ENCODE data around the gene NTN5. TPM values are rescaled to one million over a fixed set of nuclear protein-coding genes. Genes with fewer than 3 reads are reported as not detected.

The NTN5 gene
- total and polyA plus RNA-seq, 2 of the 4 experiments (the other 2 are of a cell fraction) = 0.19 TPM; not detected in 1

DNA sequence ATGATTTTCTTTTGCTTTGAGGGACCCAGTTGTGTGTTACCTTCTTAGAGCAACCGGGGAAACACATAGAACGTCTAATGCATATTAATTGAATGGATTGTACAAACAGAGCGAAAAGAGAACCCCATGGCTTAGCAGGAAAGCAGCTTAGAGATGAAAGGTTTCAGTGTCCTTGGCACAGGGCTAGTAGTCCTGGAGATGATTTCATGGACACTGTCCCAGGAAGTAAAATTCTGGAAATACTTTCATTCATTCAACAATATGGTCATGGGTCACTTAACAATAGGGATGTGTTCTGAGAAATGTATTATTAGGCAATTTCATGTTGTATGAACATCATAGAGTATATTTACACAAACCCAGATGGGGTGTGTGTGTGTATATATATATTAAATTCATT is 13.3 kb upstream of the NTN5 start:
- no peak overlapping the region for H2AFZ ChIP-seq (replicated peaks; ENCODE audit: low read length, poor library complexity)
- H3K18ac ChIP-seq (ENCODE audit: low read depth, low read length) = no peak overlapping the region
- no peak overlapping the region for H4K91ac ChIP-seq (ENCODE audit: insufficient read depth, low read depth, low read length)
- ChIA-PET POLR2A (ENCODE audit: unreplicated experiment) (no interaction called here), CTCF (no interaction called here)
- H3K4me1 ChIP-seq (ENCODE audit: control insufficient read depth, insufficient read depth, low read length) = no peaks in the 10 kb centered on the region
- no peak overlapping the region for H3K4me2 ChIP-seq (ENCODE audit: low read depth, low read length)
- no peak overlapping the region for H2AK9ac ChIP-seq (replicated peaks; ENCODE audit: low read depth, low read length, poor library complexity)
- DNase-seq (no peak), ATAC-seq (ENCODE audit: low read depth) (no peak)
- no peaks in the 10 kb centered on the region for H3K79me1 ChIP-seq (ENCODE audit: low read depth in 1 of 2, low read length in 2 of 2)
- H3K23ac ChIP-seq (ENCODE audit: low read depth, low read length) = no peak overlapping the region
- H3K36me3 ChIP-seq (ENCODE audit: control insufficient read depth, insufficient read depth, low read length) = no peaks in the 10 kb centered on the region
- H3K56ac ChIP-seq (ENCODE audit: extremely low read depth, insufficient read depth, low read length) = no peak overlapping the region
- peaks cover 8% of the 10 kb centered on the region for H3K27me3 ChIP-seq (ENCODE audit: control insufficient read depth, insufficient read depth, low read length)
- H2BK5ac ChIP-seq (ENCODE audit: low read depth, low read length, poor library complexity, severe bottlenecking) = no peak overlapping the region
- in situ Hi-C loops (cut with MboI; ENCODE audit: low sequenced_read_pairs) = no loop called here
- no peak overlapping the region for H4K5ac ChIP-seq (ENCODE audit: low read depth, low read length)
- no peak overlapping the region for H3K4ac ChIP-seq (ENCODE audit: low read depth, low read length)
- WGBS, 2 experiments (ENCODE audit: extremely low coverage in 2 of 2, insufficient read length in 1 of 2) = no CpG with 5 or more reads among the region's 3 CpGs
- no peak overlapping the region for H3K9ac ChIP-seq (ENCODE audit: low read depth, low read length)
- no peak overlapping the region for H2BK15ac ChIP-seq (ENCODE audit: low read depth, low read length)
- no peak overlapping the region for H4K8ac ChIP-seq (ENCODE audit: low read depth in 2 of 2, low read length in 2 of 2)
- H2BK120ac ChIP-seq (ENCODE audit: low read depth, low read length) = no peak overlapping the region
- intact Hi-C loops (cut with micrococcal nuclease) = no loop called here
- dilution Hi-C loops (cut with HindIII; ENCODE audit: low sequenced_read_pairs, unreplicated experiment) = no loop called here
- H3K27ac ChIP-seq (ENCODE audit: insufficient read depth, low read length) = no peak overlapping the region
- no peak overlapping the region for H3K4me3 ChIP-seq (ENCODE audit: insufficient read depth, low read depth, low read length)
- no peak overlapping the region for H3K14ac ChIP-seq (replicated peaks; ENCODE audit: low read depth, low read length)
- H2AK5ac ChIP-seq (ENCODE audit: low read depth, low read length) = no peak overlapping the region
- H2BK20ac ChIP-seq (ENCODE audit: low read depth, low read length) = no peak overlapping the region
- H3K9me3 ChIP-seq (ENCODE audit: control insufficient read depth, insufficient read depth, low read length) = no peaks in the 10 kb centered on the region
- TF ChIP-seq MAFK (IDR thresholded peaks at IDR 0.05; ENCODE audit: low read depth, low read length) (no peak), BHLHE40 (IDR thresholded peaks at IDR 0.05; ENCODE audit: low read depth, low read length) (no peak), RCOR1 (IDR thresholded peaks at IDR 0.05; ENCODE audit: insufficient replicate concordance, low read length) (no peak), FOS (IDR thresholded peaks at IDR 0.05; ENCODE audit: low read depth, low read length) (no peak), NFE2L2 (IDR thresholded peaks at IDR 0.05; ENCODE audit: low read depth, low read length) (no peak), POLR2A (IDR thresholded peaks at IDR 0.05; ENCODE audit: low read depth, low read length) (no peak), SMC3 (IDR thresholded peaks at IDR 0.05; ENCODE audit: low read depth, low read length) (no peak), MXI1 (IDR thresholded peaks at IDR 0.05; ENCODE audit: borderline replicate concordance, low read depth, low read length) (no peak), CHD1 (IDR thresholded peaks at IDR 0.05; ENCODE audit: low read depth, low read length) (no peak)
- TF ChIP-seq, protein P1, sequence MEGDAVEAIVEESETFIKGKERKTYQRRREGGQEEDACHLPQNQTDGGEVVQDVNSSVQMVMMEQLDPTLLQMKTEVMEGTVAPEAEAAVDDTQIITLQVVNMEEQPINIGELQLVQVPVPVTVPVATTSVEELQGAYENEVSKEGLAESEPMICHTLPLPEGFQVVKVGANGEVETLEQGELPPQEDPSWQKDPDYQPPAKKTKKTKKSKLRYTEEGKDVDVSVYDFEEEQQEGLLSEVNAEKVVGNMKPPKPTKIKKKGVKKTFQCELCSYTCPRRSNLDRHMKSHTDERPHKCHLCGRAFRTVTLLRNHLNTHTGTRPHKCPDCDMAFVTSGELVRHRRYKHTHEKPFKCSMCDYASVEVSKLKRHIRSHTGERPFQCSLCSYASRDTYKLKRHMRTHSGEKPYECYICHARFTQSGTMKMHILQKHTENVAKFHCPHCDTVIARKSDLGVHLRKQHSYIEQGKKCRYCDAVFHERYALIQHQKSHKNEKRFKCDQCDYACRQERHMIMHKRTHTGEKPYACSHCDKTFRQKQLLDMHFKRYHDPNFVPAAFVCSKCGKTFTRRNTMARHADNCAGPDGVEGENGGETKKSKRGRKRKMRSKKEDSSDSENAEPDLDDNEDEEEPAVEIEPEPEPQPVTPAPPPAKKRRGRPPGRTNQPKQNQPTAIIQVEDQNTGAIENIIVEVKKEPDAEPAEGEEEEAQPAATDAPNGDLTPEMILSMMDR (conservative IDR thresholded peaks at IDR 0.05; ENCODE audit: low read depth, low read length) = no peak
- 0 out of 2 replicates have a peak, but pooled peaks cover under 1% of the 10 kb centered on the region for H4K20me1 ChIP-seq (ENCODE audit: insufficient read depth, low read length)
- BruUV-seq (replicated peaks) = no TSS peak
- peaks cover 2% of the 10 kb centered on the region; the same call in 1 of the 2 replicates for H3K9me1 ChIP-seq (ENCODE audit: insufficient read depth, low read length)

All from IMR-90 (cell line).